ENCODE measurements around the gene GADD45B.

DNA sequence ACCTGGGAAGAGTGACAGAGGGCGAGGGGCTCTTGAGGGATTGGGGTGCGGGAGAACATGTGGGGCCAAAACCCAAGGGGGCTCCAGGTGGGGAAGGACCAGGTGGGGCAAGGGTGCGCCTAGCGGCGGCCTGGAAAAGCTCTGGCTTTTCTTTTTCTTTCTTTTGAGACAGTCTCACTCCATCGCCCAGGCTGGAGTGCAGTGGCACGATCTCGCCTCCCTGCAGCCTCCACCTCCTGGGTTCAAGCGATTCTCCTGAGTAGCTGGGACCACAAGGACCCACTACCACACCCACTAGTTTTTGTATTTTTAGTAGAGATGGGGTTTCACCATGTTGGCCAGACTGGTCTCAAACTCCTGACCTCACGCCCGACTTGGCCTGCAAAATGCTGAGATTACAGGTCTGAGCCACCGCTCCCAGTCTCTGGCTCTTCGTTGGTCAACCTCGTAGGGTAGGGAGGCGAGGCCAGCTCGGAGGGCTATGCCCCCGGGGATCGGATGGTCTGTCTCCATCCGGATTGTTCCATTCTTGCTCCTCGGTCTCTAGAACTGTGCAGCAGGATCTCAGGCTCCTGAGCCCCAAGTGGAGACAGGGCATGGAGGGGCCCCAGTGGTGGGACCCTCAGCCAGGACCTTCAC is 3.7 kb downstream of the GADD45B start:
- TF ChIP-seq POLR2A (IDR thresholded peaks at IDR 0.05) = no peak
- TF ChIP-seq, protein P1, sequence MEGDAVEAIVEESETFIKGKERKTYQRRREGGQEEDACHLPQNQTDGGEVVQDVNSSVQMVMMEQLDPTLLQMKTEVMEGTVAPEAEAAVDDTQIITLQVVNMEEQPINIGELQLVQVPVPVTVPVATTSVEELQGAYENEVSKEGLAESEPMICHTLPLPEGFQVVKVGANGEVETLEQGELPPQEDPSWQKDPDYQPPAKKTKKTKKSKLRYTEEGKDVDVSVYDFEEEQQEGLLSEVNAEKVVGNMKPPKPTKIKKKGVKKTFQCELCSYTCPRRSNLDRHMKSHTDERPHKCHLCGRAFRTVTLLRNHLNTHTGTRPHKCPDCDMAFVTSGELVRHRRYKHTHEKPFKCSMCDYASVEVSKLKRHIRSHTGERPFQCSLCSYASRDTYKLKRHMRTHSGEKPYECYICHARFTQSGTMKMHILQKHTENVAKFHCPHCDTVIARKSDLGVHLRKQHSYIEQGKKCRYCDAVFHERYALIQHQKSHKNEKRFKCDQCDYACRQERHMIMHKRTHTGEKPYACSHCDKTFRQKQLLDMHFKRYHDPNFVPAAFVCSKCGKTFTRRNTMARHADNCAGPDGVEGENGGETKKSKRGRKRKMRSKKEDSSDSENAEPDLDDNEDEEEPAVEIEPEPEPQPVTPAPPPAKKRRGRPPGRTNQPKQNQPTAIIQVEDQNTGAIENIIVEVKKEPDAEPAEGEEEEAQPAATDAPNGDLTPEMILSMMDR (IDR thresholded peaks at IDR 0.05) = no peak
